ENCODE data around the gene CLUH. TPM values are rescaled to one million over a fixed set of nuclear protein-coding genes. Genes with fewer than 3 reads are reported as not detected.

CLUH gene
- polyA plus RNA-seq, 1 donor (not counting 4 experiments of a cell fraction or from before 2014, with no cell fraction given): 24.0 TPM

- Histone ChIP-seq H3K4me1 (ENCODE audit: control insufficient read depth, extremely low read depth, insufficient read depth, low read length) (no peaks in the 10 kb centered on the region), H3K36me3 (ENCODE audit: control insufficient read depth in 2 of 2, extremely low read depth in 1 of 2, insufficient read depth in 2 of 2, low read length in 2 of 2) (no peaks in the 10 kb centered on the region), H2AFZ (ENCODE audit: control insufficient read depth, low read length) (no peak overlapping the region), H3K27me3 (ENCODE audit: control insufficient read depth, extremely low read depth, insufficient read depth, low read length) (peaks cover 44% of the 10 kb centered on the region), H3K9ac (ENCODE audit: control insufficient read depth, extremely low read depth, insufficient read depth, low read length) (no peak overlapping the region), H3K9me1 (ENCODE audit: control insufficient read depth, extremely low read depth, insufficient read depth, low read length) (no peaks in the 10 kb centered on the region), H3K79me2 (ENCODE audit: control insufficient read depth, insufficient read depth, low read length) (no peaks in the 10 kb centered on the region), H3K27ac (ENCODE audit: control insufficient read depth, insufficient read depth, low read length) (no peak overlapping the region), H3K4me2 (ENCODE audit: control insufficient read depth, extremely low read depth, insufficient read depth, low read depth, low read length) (no peak overlapping the region), H3K9me3 (ENCODE audit: control insufficient read depth, low read depth, low read length) (no peaks in the 10 kb centered on the region), H3K4me3 (ENCODE audit: control insufficient read depth in 2 of 3, extremely low read depth in 1 of 3, insufficient read depth in 2 of 3, low read depth in 1 of 3, low read length in 3 of 3) (no peak overlapping the region), H4K20me1 (ENCODE audit: control insufficient read depth, extremely low read depth, insufficient read depth, low read length) (peaks cover 2% of the 10 kb centered on the region)
- dilution Hi-C loops (cut with MboI; ENCODE audit: extremely low pct_ligation_motif_present, low sequenced_read_pairs): no loop called here
- TF ChIP-seq EZH2 (IDR thresholded peaks at IDR 0.05; ENCODE audit: low read length) (no peak), CTCF (optimal IDR thresholded peaks at IDR 0.05 in 1 of 3, IDR thresholded peaks at IDR 0.05 in 1 of 3, conservative IDR thresholded peaks at IDR 0.05 in 1 of 3; ENCODE audit: extremely low read depth in 1 of 3, insufficient read depth in 2 of 3, low read length in 3 of 3) (no peak)
- DNase-seq (ENCODE audit: low read depth, low spot score): no peak
- no peak for FAIRE-seq
Measured at GRCh38 chr17:2751491-2751890, 39.9 kb upstream of the CLUH start.

GRCh38 chr17:2750721-2751120, 39.2 kb upstream of the CLUH start:
- DNase-seq (ENCODE audit: low read depth, low spot score) (no peak), FAIRE-seq (no peak)
- no peak overlapping the region for H3K4me3 ChIP-seq (ENCODE audit: control insufficient read depth in 2 of 3, extremely low read depth in 1 of 3, insufficient read depth in 2 of 3, low read depth in 1 of 3, low read length in 3 of 3)
- H3K9me3 ChIP-seq (ENCODE audit: control insufficient read depth, low read depth, low read length): no peaks in the 10 kb centered on the region
- H3K27ac ChIP-seq (ENCODE audit: control insufficient read depth, insufficient read depth, low read length): no peak overlapping the region
- no peaks in the 10 kb centered on the region for H3K79me2 ChIP-seq (ENCODE audit: control insufficient read depth, insufficient read depth, low read length)
- no peaks in the 10 kb centered on the region for H3K4me1 ChIP-seq (ENCODE audit: control insufficient read depth, extremely low read depth, insufficient read depth, low read length)
- H3K36me3 ChIP-seq (ENCODE audit: control insufficient read depth in 2 of 2, extremely low read depth in 1 of 2, insufficient read depth in 2 of 2, low read length in 2 of 2): no peaks in the 10 kb centered on the region
- dilution Hi-C loops (cut with MboI; ENCODE audit: extremely low pct_ligation_motif_present, low sequenced_read_pairs): no loop called here
- no peaks in the 10 kb centered on the region for H3K9me1 ChIP-seq (ENCODE audit: control insufficient read depth, extremely low read depth, insufficient read depth, low read length)
- H3K27me3 ChIP-seq (ENCODE audit: control insufficient read depth, extremely low read depth, insufficient read depth, low read length): peaks cover 36% of the 10 kb centered on the region
- no peak overlapping the region for H2AFZ ChIP-seq (ENCODE audit: control insufficient read depth, low read length)
- TF ChIP-seq CTCF (optimal IDR thresholded peaks at IDR 0.05 in 1 of 3, IDR thresholded peaks at IDR 0.05 in 1 of 3, conservative IDR thresholded peaks at IDR 0.05 in 1 of 3; ENCODE audit: extremely low read depth in 1 of 3, insufficient read depth in 2 of 3, low read length in 3 of 3): no peak
- TF ChIP-seq EZH2 (IDR thresholded peaks at IDR 0.05; ENCODE audit: low read length): no peak
- H3K9ac ChIP-seq (ENCODE audit: control insufficient read depth, extremely low read depth, insufficient read depth, low read length): no peak overlapping the region
- no peak overlapping the region for H3K4me2 ChIP-seq (ENCODE audit: control insufficient read depth, extremely low read depth, insufficient read depth, low read depth, low read length)
- peaks cover 2% of the 10 kb centered on the region for H4K20me1 ChIP-seq (ENCODE audit: control insufficient read depth, extremely low read depth, insufficient read depth, low read length)

Data from keratinocyte (primary cell).